NAMALWA (cell line): ENCODE results near the gene LMO4.

Source experiments
- DNase-seq: peaks from one replicate; pipeline ENCODE4 v3.0.0-alpha.2; 2015; ENCODE audit warnings: low spot score

Gene LMO4

DNA sequence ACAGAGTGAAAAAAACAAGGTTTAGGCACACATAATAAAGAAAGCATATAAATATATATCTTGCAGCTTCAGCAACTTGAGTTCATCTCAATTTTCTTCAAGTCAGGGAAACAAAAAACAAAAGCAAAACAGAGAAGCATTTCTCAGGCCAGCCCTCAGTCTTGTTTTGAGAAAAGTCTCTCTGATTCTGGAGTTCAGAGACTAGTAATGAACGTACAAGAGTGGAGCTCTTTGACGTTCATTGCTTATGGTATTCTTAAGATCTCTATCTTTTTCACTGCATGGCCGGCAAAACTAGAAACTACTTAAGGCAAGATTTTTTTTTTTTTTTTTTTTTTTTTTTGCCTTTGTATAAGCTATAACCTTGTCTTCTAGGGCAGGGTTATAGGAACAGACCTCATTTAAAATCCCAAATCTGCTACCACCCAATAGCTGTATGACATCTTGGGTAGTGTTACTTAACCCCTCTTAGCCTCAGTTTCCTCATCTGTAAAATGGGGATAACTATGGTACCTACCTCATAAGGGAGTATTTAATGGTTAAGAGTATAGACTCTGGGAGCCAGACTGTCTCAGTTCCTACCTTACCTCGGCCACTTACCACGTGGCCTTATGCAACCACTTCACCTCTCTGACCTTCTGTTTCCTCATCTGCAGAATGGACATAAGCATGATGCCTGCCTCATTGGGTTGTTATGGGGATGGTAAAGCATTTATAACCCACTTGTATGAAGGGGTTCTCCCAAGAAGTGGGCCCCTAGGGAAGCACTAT lies 33.6 kb downstream of the LMO4 start:
- no peak for DNase-seq

DNA sequence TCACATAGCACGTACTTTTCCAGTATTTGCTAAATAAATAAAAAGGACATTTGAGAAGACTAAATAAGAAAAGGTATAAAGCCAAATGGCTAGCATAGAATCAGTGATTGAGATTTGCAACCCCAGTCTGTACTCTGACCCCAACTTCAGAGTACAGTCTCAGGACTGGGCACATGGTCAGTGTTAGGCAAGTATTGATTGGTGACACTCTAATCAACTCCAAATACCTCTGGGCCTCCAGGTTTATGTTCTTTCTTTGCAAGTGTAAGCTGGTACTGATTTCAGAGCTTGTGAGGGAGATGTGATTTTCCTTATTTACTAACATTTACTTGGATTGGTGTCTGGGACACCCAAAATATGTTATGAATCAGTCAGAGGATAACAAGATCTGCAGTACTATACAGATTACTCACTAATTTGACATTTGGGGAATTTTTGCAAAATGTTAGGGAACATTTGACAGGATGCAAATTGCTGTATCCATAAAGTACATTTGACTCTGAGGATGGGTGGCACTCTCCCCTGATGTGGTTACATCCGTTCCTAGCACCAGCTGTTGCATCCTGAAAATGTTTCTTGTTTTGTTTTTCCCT lies 34.2 kb downstream of the LMO4 start:
- DNase-seq: no peak

DNA sequence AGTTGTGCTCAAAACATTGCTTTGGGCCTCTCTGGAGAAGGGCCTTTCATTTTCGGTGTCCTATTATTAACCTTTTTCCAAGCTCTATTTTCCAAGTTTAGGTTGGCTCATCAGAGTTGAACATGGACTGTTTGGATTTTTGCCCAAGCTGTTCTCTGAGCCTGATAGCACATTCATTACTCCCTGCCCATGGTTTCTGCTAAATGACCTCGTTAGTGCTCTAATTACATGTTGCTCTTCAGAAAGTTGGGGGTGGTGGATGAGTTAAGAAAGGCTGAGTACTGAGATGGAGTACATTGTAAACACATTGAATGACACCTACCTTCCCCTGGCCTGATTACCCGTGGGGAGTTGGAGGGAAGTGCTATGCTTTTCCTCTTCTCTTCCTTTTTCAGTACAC lies 38.9 kb downstream of the LMO4 start:
- no peak for DNase-seq

DNA sequence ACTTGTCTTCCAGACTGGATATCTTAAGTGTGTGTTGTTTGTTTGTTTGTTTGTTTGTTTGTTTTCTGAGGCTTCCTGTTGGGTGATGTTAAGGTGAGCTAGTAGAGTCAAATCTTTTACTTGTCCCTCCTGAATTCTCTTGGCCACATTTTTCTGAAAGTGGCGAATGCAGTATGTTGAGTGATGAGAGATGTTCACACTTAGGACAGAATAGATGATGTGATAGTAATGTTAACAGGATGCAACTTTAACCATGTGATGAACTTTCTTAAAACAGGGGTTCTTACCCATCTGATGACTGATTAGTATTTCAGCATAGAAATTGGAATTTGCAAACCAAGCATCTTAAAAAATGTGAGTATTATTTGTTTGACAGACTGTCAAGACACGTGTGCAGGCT lies 40.2 kb downstream of the LMO4 start:
- DNase-seq: no peak

DNA sequence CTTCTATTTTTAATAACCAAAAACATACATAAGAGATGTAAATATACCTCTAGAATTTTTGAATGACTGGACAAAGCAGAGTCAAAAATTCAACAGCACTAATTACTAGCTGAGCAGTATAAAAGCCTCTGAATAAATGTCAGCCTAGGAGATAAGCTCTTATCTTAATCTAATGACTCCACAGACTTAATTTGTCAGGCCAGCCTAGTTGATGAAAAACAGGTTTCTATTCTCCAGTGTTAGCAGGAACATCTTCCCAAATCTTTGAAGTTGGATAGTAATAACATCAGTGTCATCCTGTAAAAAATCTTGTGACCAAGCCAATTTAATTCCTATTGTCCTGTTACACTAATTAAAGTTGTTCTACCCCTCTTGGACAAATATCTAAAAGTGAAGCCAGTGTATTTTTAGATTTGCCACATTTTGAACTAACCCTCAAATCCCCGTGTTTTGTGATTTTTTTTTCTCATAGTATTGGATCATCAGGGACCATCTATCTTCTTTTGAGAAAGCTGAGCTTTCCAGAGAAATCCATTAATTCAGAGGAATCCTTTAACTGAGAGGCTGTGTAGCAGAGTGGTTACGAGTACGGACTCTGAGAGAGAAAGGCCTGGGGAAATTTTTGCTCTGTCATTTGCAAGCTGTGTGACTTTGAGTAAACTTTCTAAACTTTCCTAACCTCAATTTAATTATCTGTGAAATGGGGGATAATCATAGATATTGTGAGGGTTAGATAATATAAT lies 41.2 kb downstream of the LMO4 start:
- DNase-seq: no peak

DNA sequence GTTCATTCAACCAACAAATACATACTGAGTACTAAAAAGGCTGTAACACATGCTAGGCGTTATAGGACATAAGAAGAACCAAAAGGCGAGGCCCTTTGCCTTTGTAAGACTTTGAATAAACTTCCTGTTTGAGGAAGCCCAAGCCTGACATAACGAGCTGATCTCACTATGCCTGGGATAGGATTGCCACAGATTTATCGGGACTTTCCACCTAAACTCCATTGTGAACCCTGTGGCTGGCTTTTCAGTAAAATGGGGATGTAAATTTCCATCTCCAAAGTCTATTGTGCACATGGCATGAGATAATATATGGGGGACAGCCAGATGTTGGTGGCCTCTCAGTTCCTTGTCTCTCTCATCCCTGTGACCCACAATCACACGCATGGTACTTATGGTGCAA lies 41.9 kb downstream of the LMO4 start:
- DNase-seq: no peak

DNA sequence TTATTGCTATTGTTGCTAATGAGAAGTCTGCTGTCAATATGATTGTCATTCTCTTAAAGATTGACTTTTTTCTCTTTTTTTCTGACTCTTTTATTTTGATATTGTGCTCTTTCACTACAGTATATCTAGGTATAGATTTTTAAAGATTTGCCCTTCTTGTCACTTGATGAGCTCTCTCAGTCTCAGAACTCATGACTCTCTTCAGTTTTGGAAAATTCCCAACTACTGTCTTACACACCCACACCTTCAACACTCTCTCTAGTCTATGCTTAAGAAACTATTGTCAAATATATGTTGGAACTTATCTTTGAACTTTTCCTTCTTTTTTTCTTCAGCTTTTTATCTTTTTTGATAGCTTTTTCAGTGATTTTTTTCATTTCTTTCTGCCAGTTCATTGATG lies 50.6 kb downstream of the LMO4 start:
- no peak for DNase-seq

DNA sequence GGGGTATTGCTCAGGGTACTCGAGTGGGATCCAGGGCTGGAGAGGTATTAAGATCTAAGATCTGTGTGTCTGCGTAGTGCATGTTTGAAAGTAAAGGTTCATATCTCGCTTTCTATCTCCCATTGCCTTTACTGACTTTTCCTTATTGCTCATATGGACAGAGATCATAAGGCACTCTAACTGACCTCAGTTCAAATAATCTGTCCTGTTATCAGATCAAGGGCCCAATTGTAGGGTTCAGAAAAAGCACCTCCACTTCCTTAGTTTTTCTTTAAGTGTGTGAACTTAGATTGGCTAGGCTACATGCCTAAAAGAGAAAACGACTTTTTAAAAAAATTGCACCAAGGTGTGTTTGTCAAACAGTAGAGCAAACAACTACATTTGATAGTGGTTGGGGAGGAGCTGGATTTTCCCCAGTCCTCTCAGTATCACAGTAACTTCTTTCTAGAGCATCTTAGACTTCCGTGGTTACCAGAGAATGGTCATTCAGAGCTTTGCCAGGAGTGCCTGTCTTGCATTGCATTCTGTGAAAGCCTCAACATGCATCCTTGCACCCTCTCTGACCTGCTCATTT lies 57.6 kb downstream of the LMO4 start:
- no peak for DNase-seq

DNA sequence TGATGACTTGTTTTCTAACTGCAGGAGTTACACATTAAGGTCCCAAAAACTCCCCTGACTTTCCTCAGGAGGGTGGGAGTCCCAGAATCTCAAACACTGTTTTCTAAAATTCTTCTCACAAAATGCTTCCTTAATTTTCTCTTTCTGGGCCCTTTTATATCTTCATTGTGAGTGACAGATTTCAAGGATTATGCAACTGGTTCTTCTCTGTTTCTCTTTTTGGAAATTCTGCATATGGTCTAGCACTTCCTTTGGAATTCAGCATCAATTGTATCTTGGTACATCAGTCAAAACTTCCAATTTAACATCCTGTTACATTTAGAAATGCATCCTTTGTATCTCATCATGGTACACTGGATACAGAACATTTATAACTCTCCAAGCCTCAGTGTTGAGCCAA lies 59.7 kb downstream of the LMO4 start:
- DNase-seq: no peak

DNA sequence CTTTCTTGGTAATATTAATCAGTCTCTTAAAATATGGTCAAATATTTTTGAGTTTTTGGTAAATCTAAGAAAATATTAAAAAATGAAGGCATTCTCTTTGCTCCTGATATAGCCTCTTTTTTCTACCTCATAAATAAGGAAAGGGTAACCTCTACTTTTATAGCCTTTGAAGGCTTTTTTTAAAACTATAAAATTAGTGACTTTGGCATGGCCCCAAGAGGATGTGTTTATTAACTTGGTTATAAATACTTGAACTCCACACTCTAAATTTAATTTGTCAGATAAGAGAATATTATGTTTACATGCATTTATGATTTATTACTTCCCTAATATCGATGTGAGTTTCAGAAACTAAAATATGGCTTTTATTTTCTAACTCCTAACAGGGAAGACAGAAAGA lies 60.3 kb downstream of the LMO4 start:
- DNase-seq: no peak

DNA sequence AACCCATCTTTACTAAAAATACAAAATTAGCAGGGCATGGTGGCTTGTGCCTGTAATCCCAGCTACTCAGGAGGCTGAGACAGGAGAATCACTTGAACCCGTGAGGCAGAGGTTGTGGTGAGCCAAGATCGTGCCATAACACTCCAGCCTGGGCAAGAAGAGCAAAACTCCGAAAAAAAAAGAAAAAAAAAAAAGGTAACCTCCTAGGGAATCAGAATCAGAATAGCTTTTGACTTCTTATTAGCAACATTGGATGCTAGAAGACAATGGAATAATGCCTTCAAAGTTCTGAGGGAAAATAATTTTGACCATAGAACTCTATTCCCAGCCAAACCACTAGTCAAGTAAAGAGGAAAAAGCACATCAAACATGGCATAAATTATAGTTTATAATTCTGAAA lies 60.9 kb downstream of the LMO4 start:
- no peak for DNase-seq

DNA sequence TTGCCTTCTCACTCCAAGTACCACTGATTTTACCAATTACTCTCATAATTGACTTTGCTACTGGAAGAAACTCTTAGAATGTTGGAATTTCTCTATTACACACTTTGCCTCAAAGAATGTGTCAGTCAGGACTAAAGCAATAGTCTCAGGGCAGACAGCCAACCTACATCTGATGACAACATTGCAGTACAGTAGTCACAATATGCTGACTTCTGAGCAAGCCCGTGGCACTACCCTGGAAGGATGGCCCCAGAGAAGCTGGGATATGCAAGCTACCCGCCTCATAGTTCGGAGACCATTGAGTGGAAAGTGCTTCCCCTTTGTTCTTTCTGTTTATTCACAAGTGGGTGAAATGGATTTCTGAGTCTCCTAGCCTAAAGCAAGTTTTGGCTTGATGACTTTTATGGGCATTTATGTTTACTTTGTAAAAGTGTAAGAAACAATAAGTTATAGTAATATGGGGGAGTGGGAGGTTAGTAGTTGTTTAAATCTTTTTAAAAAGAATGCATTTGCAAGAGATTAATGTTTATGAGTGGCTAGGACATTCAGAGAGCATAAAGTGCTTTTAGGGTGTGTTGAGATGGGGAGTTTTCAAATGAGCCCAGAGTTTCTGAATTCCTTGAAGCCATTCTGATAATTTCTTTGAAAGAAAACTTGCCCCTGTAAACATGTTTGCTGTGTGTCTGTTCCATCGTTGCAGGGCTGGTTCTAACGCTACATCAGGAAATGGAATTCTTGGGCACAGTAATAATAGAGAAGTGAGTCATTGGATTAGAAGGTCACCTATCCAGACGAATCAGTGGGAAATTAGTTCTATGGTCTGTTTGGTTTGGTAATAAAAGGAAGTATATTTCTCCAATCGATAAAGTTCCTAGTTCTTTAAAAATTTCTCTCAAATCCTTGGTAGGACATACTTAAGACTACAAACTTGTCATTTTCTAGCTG lies 63.8 kb downstream of the LMO4 start:
- DNase-seq: peak; percentile 17

DNA sequence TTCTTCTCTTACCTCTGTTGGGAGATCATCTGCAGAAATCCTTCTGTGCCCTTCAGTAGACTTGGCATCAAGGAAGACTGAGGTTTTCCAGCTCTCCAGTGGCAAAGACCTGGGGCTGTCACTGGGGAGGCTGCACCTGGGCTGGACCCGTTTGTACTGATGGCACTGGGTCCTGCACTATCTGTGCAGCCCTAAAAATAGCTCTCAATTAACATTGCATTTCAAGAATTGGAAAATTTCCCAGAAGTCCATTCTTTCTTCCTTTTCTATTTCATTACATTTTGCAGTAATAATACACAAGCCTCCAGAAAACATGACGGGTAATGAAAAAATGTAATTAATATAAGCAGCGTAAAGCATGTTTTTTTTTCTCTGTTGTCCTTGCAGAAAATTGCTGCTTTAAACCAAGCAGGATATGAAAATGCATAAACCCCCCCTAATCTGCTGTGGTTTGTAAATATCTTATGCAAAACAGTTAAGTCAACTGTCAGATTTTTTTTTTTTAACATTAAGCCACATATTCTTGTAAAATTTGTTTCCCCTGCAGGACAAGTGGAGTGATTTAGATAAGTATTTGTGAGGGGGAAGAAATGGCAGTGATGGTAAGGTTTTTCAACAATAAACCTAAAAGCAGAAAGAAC lies 64.9 kb downstream of the LMO4 start:
- peak; percentile 76 for DNase-seq

DNA sequence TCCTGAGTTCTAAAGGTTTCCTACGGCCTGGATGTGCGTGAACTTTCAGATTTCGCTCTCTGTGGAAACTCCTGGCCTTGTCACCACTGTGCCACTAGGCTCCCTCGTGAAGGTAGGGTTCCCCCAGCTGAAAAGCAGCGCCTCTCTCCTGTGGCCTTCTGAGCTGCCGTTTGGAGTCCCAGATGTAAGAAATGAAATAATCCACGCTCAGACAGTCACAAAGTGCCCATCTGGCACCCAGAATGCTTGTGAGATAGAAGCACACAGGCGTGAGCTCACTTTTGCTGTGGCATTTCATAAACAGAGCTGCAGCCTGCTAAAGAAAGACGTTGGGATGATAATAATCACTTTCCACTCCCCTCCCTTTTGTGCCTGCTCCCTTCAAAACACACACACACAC lies 65.8 kb downstream of the LMO4 start:
- peak; percentile 89 for DNase-seq

DNA sequence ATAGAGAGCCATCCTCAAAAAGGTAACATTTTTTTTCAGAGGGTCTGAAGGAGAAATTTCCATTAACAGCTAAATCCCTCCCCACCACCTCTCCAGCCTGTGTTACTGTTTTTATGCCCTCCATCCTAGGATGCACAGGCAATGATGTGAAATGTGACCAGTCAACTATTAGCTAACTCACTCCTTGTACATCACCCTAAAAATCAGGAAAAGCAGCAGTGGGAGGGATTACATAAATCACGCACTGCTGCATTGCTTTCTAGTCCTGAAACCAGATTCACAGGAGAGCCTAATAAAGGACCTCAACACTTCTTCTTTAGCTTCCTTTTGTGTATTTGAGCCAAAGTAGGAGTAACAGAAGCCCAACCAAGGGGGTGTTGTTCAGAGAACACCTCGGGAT lies 66.3 kb downstream of the LMO4 start:
- peak; percentile 49 for DNase-seq
